WTC11 (cell line): ENCODE measurements around the gene CCDC87. TPM values are rescaled to one million over a fixed set of nuclear protein-coding genes. Genes with fewer than 3 reads are reported as not detected.

Source experiments
- ATAC-seq: fragments of 200-7000 bp; cut with Tn5 transposase; 2 replicates; pipeline ENCODE4 v1.10.0; 2021; ENCODE audit warnings: mild to moderate bottlenecking, moderate library complexity
- CTCF ChIA-PET: fragments of 300-600 bp; sonication (Branson Sonifier 250); formaldehyde crosslinking; loops from one replicate; lab custom pipeline; 2021; ENCODE audit warnings: antibody characterized with exemption; lab: Charles Lee
- POLR2A ChIA-PET: fragments of 350-600 bp; sonication (Branson Sonifier 250); formaldehyde crosslinking; loops from one replicate; lab custom pipeline; 2021; ENCODE audit warnings: antibody characterized with exemption; lab: Charles Lee
- DNase-seq: peaks from one replicate; pipeline ENCODE4 v3.0.0; 2021; ENCODE audit warnings: low spot score
- H3K27ac Mint-ChIP-seq: 2 replicates; pipeline ENCODE4 v1.8.0; 2021; ENCODE audit warnings: mixed read lengths
- H3K27me3 Mint-ChIP-seq: 2 replicates; pipeline ENCODE4 v1.8.0; 2021; ENCODE audit warnings: low read depth, mild to moderate bottlenecking, moderate library complexity, mixed read lengths
- H3K36me3 Mint-ChIP-seq: 2 replicates; pipeline ENCODE4 v1.8.0; 2021; ENCODE audit warnings: mixed read lengths
- H3K4me1 Mint-ChIP-seq: 2 replicates; pipeline ENCODE4 v1.8.0; 2022; ENCODE audit warnings: mixed read lengths
- H3K4me3 Mint-ChIP-seq: 2 replicates; pipeline ENCODE4 v1.8.0; 2021; ENCODE audit warnings: mild to moderate bottlenecking, moderate library complexity, mixed read lengths
- H3K9me3 Mint-ChIP-seq: 2 replicates; pipeline ENCODE4 v1.8.0; 2021; ENCODE audit warnings: mixed read lengths
- ATF2 ChIP-seq: sonication (generic); formaldehyde crosslinking; IDR thresholded peaks from 2 replicates; pipeline ENCODE4 v1.8.1; 2022; ENCODE audit warnings: low read depth, missing genetic modification reagents, borderline replicate concordance
- ESRRA ChIP-seq: sonication (generic); formaldehyde crosslinking; IDR thresholded peaks from 2 replicates; pipeline ENCODE4 v1.8.1; 2022; ENCODE audit warnings: mild to moderate bottlenecking, missing genetic modification reagents, borderline replicate concordance
- FOXK1 ChIP-seq: sonication (generic); formaldehyde crosslinking; IDR thresholded peaks from 2 replicates; pipeline ENCODE4 v1.8.0; 2022; ENCODE audit warnings: mild to moderate bottlenecking, moderate library complexity, missing genetic modification reagents
- GTF2I ChIP-seq: fragments of 250-450 bp; sonication (Bioruptor Pico); conservative IDR thresholded peaks from 2 replicates; pipeline ENCODE4 v1.4.0; 2021; ENCODE audit warnings: mild to moderate bottlenecking
- IRF2 ChIP-seq: sonication (generic); formaldehyde crosslinking; IDR thresholded peaks from 2 replicates; pipeline ENCODE4 v1.8.0; 2022; ENCODE audit warnings: low read depth, missing genetic modification reagents, borderline replicate concordance
- MXD4 ChIP-seq: fragments of 250-450 bp; sonication (Bioruptor Pico); IDR thresholded peaks from 2 replicates; pipeline ENCODE4 v1.8.0; 2021; ENCODE audit warnings: mild to moderate bottlenecking, moderate library complexity, borderline replicate concordance
- NFYB ChIP-seq: sonication (generic); formaldehyde crosslinking; conservative IDR thresholded peaks from 2 replicates; pipeline ENCODE4 v1.8.0; 2022; ENCODE audit warnings: low read depth, missing genetic modification reagents
- PRRX2 ChIP-seq: fragments of 250-450 bp; sonication (Bioruptor Pico); IDR thresholded peaks from 2 replicates; pipeline ENCODE4 v1.8.0; 2021; ENCODE audit warnings: mild to moderate bottlenecking
- SP1 ChIP-seq: sonication (generic); formaldehyde crosslinking; conservative IDR thresholded peaks from 2 replicates; pipeline ENCODE4 v1.8.1; 2022; ENCODE audit warnings: missing genetic modification reagents
- TEAD1 ChIP-seq: sonication (generic); formaldehyde crosslinking; IDR thresholded peaks from 2 replicates; pipeline ENCODE4 v1.8.0; 2022; ENCODE audit warnings: mild to moderate bottlenecking, missing genetic modification reagents
- TEAD4 ChIP-seq: sonication (generic); formaldehyde crosslinking; IDR thresholded peaks from 2 replicates; pipeline ENCODE4 v1.8.0; 2022; ENCODE audit warnings: mild to moderate bottlenecking, missing genetic modification reagents
- ZBTB21 ChIP-seq: sonication (generic); formaldehyde crosslinking; IDR thresholded peaks from 2 replicates; pipeline ENCODE4 v1.8.1; 2023; ENCODE audit warnings: mild to moderate bottlenecking, missing genetic modification reagents, borderline replicate concordance
- ZNF121 ChIP-seq: sonication (generic); formaldehyde crosslinking; IDR thresholded peaks from 2 replicates; pipeline ENCODE4 v1.8.0; 2023; ENCODE audit warnings: missing genetic modification reagents
- ZNF232 ChIP-seq: sonication (generic); formaldehyde crosslinking; IDR thresholded peaks from 2 replicates; pipeline ENCODE4 v1.8.0; 2022; ENCODE audit warnings: mild to moderate bottlenecking, missing genetic modification reagents
- ZNF532 ChIP-seq: fragments of 250-450 bp; sonication (Bioruptor Pico); IDR thresholded peaks from 2 replicates; pipeline ENCODE4 v1.9.0; 2021; ENCODE audit warnings: mild to moderate bottlenecking, borderline replicate concordance
- total RNA-seq: library from RNA; stranded (reverse); gene quantifications from 3 replicates; pipeline ENCODE4 v1.2.3, GENCODE V29; 2021
- TF ChIP-seq, protein P1 (sequence below): fragments of 250-450 bp; sonication (Bioruptor Pico); conservative IDR thresholded peaks from 2 replicates; pipeline ENCODE4 v1.9.0; 2021; ENCODE audit warnings: mild to moderate bottlenecking
- TF ChIP-seq, protein P2 (sequence below): sonication (generic); formaldehyde crosslinking; IDR thresholded peaks from 2 replicates; pipeline ENCODE4 v1.8.1; 2022; ENCODE audit warnings: mild to moderate bottlenecking, missing genetic modification reagents, moderate library complexity, borderline replicate concordance
- TF ChIP-seq, protein P3 (sequence below): fragments of 250-450 bp; sonication (Bioruptor Pico); IDR thresholded peaks from 2 replicates; pipeline ENCODE4 v1.9.0; 2021; ENCODE audit warnings: mild to moderate bottlenecking
- TF ChIP-seq, protein P4 (sequence below): sonication (generic); formaldehyde crosslinking; IDR thresholded peaks from 2 replicates; pipeline ENCODE4 v1.8.0; 2022; ENCODE audit warnings: mild to moderate bottlenecking, missing genetic modification reagents

CCDC87 gene
- total RNA-seq, 1 experiment from 2014 or later, result 0.85 TPM

- TF ChIP-seq ATF2 (CRISPR knock-in tag), result no peak
Observed at GRCh38 chr11:66546966-66547661, 45.7 kb downstream of the CCDC87 start (continued).

DNA sequence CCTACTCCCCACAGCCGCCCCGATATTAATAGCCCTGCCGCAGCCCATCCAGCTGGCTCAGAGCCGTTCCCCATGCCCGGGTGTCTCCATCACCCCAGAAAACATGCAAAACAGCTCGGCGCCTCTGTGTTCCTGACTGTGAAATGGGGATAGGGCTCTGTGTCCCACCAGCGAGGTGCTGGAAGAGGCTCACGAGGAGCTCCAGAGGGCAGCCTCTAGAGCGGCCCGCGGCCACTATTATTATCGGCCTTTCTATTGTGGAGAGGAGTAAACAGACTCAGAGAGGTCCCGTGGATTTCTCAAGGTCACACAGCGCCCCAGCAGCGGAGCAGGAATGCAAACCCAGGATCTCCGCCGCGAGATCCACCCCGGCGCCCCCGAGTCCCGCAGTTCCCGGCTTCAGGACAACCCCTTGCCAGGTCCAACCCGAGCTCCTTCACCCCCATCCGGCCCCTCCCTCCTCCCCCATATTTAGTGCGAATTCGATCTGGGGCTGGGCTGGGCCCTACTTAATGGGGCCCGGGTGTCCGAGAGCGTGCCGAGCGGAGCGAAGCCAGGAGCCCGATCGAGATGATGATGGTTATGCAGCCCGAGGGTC, 46.4 kb downstream of the CCDC87 start, which contains the start of gene ACTN3:
Gene ACTN3 (plus strand): TSS at position 536 of the 598 bp plus-strand sequence. CDS start 35 bp downstream, at position 571.
- peak; percentile 55 for ATAC-seq
- TF ChIP-seq GTF2I (CRISPR knock-in tag) (peak; percentile 100), ZNF121 (CRISPR knock-in tag) (0 out of 2 replicates have a peak, but pooled peaks have one; percentile 38), TEAD4 (no peak), NFYB (CRISPR knock-in tag) (no peak), ZNF532 (CRISPR knock-in tag) (0 out of 2 replicates have a peak, but pooled peaks have one; percentile 53), PRRX2 (CRISPR knock-in tag) (0 out of 2 replicates have a peak, but pooled peaks have one; percentile 46), ZNF232 (CRISPR knock-in tag) (no peak), ZBTB21 (no peak), ESRRA (CRISPR knock-in tag) (no peak), FOXK1 (CRISPR knock-in tag) (no peak; the same call in 1 of the 2 replicates), IRF2 (CRISPR knock-in tag) (no peak), MXD4 (CRISPR knock-in tag) (peak; percentile 61; the same call in 1 of the 2 replicates), SP1 (peak; percentile 45; the same call in 1 of the 2 replicates), TEAD1 (CRISPR knock-in tag) (no peak)
- TF ChIP-seq, protein P1, sequence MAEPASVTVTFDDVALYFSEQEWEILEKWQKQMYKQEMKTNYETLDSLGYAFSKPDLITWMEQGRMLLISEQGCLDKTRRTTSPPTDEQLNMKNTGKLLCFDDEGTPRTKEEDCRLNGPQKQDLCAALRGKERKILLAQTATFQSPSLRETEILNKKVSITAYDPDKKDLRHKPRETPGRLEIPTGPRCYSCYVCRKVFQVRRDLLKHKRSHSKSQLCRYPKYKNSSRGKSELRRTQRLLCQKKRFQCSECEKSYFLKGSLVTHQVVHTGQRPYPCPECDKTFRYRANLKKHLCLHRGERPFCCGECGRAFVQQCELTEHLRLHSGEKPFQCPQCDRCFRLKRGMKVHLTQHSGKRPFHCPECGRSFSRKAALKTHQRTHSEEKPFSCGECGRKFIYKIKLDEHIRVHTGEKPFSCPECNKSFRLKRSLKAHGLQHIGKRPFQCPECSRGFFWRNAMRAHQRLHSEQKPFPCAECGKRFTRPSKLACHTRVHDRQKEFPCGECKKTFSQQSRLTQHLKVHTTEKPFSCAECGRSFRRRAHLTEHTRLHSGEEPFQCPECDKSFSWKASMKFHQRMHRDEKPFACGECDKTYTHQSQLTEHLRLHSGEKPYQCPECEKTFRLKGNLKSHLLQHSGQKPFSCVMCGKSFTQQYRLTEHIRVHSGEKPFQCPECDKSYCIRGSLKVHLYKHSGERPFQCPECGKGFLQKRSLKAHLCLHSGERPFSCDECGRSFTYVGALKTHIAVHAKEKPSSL (CRISPR knock-in tag), result no peak
- TF ChIP-seq, protein P2, sequence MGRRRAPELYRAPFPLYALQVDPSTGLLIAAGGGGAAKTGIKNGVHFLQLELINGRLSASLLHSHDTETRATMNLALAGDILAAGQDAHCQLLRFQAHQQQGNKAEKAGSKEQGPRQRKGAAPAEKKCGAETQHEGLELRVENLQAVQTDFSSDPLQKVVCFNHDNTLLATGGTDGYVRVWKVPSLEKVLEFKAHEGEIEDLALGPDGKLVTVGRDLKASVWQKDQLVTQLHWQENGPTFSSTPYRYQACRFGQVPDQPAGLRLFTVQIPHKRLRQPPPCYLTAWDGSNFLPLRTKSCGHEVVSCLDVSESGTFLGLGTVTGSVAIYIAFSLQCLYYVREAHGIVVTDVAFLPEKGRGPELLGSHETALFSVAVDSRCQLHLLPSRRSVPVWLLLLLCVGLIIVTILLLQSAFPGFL (CRISPR knock-in tag), result no peak
- TF ChIP-seq, protein P3, sequence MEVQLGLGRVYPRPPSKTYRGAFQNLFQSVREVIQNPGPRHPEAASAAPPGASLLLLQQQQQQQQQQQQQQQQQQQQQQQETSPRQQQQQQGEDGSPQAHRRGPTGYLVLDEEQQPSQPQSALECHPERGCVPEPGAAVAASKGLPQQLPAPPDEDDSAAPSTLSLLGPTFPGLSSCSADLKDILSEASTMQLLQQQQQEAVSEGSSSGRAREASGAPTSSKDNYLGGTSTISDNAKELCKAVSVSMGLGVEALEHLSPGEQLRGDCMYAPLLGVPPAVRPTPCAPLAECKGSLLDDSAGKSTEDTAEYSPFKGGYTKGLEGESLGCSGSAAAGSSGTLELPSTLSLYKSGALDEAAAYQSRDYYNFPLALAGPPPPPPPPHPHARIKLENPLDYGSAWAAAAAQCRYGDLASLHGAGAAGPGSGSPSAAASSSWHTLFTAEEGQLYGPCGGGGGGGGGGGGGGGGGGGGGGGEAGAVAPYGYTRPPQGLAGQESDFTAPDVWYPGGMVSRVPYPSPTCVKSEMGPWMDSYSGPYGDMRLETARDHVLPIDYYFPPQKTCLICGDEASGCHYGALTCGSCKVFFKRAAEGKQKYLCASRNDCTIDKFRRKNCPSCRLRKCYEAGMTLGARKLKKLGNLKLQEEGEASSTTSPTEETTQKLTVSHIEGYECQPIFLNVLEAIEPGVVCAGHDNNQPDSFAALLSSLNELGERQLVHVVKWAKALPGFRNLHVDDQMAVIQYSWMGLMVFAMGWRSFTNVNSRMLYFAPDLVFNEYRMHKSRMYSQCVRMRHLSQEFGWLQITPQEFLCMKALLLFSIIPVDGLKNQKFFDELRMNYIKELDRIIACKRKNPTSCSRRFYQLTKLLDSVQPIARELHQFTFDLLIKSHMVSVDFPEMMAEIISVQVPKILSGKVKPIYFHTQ (CRISPR knock-in tag), result peak; percentile 82; the same call in 1 of the 2 replicates
- TF ChIP-seq, protein P4, sequence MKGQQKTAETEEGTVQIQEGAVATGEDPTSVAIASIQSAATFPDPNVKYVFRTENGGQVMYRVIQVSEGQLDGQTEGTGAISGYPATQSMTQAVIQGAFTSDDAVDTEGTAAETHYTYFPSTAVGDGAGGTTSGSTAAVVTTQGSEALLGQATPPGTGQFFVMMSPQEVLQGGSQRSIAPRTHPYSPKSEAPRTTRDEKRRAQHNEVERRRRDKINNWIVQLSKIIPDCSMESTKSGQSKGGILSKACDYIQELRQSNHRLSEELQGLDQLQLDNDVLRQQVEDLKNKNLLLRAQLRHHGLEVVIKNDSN (CRISPR knock-in tag), result no peak

More for the DNA sequence above, 46.4 kb downstream of the CCDC87 start, which contains the start of gene ACTN3:
- H3K4me1 Mint-ChIP-seq, result peaks cover 38% of the 10 kb centered on the region
- no peaks in the 10 kb centered on the region; the same call in 1 of the 2 replicates for H3K36me3 Mint-ChIP-seq
- no peaks in the 10 kb centered on the region for H3K9me3 Mint-ChIP-seq
- CTCF ChIA-PET, result interaction anchor here (0.6 to 2.9 kb wide), 18 partner anchors 13 to 300 kb away, joined by 3 to 34 read pairs (median 4); partner anchors contain the start of genes CCDC87, CCS, DPP3 and MRPL11
- no peaks in the 10 kb centered on the region for H3K27me3 Mint-ChIP-seq
- H3K27ac Mint-ChIP-seq, result peak within 1 kb of the TSS; percentile 93
- DNase-seq, result peak; percentile 81
- peak within 1 kb of the TSS; percentile 85 for H3K4me3 Mint-ChIP-seq
- POLR2A ChIA-PET, result interaction anchor here (0.6 to 2.0 kb wide), 13 partner anchors 17 to 757 kb away, joined by 3 to 23 read pairs (median 5); partner anchors contain the start of genes BBS1, CCDC87, CCS and DPP3
